ENCODE results near the gene RICTOR.

- TF ChIP-seq, protein P1, sequence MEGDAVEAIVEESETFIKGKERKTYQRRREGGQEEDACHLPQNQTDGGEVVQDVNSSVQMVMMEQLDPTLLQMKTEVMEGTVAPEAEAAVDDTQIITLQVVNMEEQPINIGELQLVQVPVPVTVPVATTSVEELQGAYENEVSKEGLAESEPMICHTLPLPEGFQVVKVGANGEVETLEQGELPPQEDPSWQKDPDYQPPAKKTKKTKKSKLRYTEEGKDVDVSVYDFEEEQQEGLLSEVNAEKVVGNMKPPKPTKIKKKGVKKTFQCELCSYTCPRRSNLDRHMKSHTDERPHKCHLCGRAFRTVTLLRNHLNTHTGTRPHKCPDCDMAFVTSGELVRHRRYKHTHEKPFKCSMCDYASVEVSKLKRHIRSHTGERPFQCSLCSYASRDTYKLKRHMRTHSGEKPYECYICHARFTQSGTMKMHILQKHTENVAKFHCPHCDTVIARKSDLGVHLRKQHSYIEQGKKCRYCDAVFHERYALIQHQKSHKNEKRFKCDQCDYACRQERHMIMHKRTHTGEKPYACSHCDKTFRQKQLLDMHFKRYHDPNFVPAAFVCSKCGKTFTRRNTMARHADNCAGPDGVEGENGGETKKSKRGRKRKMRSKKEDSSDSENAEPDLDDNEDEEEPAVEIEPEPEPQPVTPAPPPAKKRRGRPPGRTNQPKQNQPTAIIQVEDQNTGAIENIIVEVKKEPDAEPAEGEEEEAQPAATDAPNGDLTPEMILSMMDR (IDR thresholded peaks at IDR 0.05; ENCODE audit: poor library complexity, severe bottlenecking) = no peak
- no peak for TF ChIP-seq EP300 (conservative IDR thresholded peaks at IDR 0.05; ENCODE audit: poor library complexity, severe bottlenecking)
- no peak for TF ChIP-seq MXI1 (conservative IDR thresholded peaks at IDR 0.05; ENCODE audit: poor library complexity, severe bottlenecking)
- TF ChIP-seq REST (IDR thresholded peaks at IDR 0.05; ENCODE audit: borderline replicate concordance) = no peak
- no peak for TF ChIP-seq TAF1 (IDR thresholded peaks at IDR 0.05; ENCODE audit: low read depth)
- no peak for TF ChIP-seq POLR2AphosphoS5 (IDR thresholded peaks at IDR 0.05)
- no peak for TF ChIP-seq SMC3 (conservative IDR thresholded peaks at IDR 0.05; ENCODE audit: poor library complexity)
- TF ChIP-seq RAD21 (conservative IDR thresholded peaks at IDR 0.05) = no peak
- TF ChIP-seq EZH2 (IDR thresholded peaks at IDR 0.05; ENCODE audit: borderline replicate concordance, insufficient read depth, low read length, poor library complexity, severe bottlenecking) = no peak
Observed at GRCh38 chr5:38892363-38892762, 181.8 kb downstream of the RICTOR start.

Measured in neural cell (in vitro differentiated cells).